HepG2 (cell line): ENCODE data around the gene BCAS1. TPM values are rescaled to one million over a fixed set of nuclear protein-coding genes. Genes with fewer than 3 reads are reported as not detected.

Source experiments
- ATAC-seq: fragments of 200-7000 bp; cut with Tn5 transposase; 3 replicates; pipeline ENCODE4 v1.9.1; 2020; ENCODE audit warnings: mild to moderate bottlenecking, moderate library complexity
- BruUV-seq: library from RNA; stranded (reverse); fragments of 400-500 nt; replicated peaks from 2 replicates; lab custom pipeline; 2021; lab: Mats Ljungman, UMichigan
- CTCF ChIA-PET: fragments of 300-600 bp; formaldehyde crosslinking; extraction: SDS; loops from one replicate; lab custom pipeline; 2021; ENCODE audit warnings: low total read pairs, inconsistent platforms, low intra/inter-chr PET ratio; lab: Yijun Ruan, JAX
- POLR2A ChIA-PET: fragments of 350-600 bp; sonication (Branson Sonifier 250); formaldehyde crosslinking; loops from one replicate; lab custom pipeline; 2020; ENCODE audit warnings: antibody characterized with exemption, inconsistent platforms; lab: Yijun Ruan, JAX
- DNase-seq: peaks from one replicate; pipeline ENCODE4 v3.0.0-alpha.2; 2015; ENCODE audit warnings: low spot score
- FAIRE-seq: peaks from 3 replicates; lab custom pipeline; 2011; peaks lifted over from hg19 to GRCh38; lab: Jason Lieb, UNC
- H2AFZ ChIP-seq: one replicate; pipeline ENCODE4 v1.6.1; 2011; ENCODE audit warnings: low read length, inconsistent platforms
- H3K27ac ChIP-seq: fragments of 300-600 bp; 3 replicates; pipeline ENCODE4 v1.8.0; 2011; ENCODE audit warnings: mixed run types, mild to moderate bottlenecking, mixed read lengths, low read length, inconsistent platforms; ENCODE audit not compliant: insufficient read depth; ENCODE audit errors: extremely low read length
- H3K27me3 ChIP-seq, 2 experiments: fragments of 200-600 bp in 1 of 2; 2 replicates in 1 of 2; 3 replicates in 1 of 2; pipeline versions ENCODE4 v1.6.0 to v1.8.0; 2011; ENCODE audit warnings: low read length in 2 of 2, mild to moderate bottlenecking in 2 of 2, moderate library complexity in 2 of 2, inconsistent platforms in 1 of 2; ENCODE audit not compliant: insufficient read depth in 2 of 2, control insufficient read depth in 1 of 2
- H3K36me3 ChIP-seq, 2 experiments: fragments of 200-600 bp in 1 of 2; replicated peaks in 1 of 2; 2 replicates in 1 of 2; 3 replicates in 1 of 2; pipeline versions ENCODE4 v1.5.1 to v1.8.0; 2011; ENCODE audit warnings: low read length in 2 of 2, inconsistent platforms in 1 of 2; ENCODE audit not compliant: insufficient read depth in 2 of 2, control insufficient read depth in 1 of 2
- H3K4me1 ChIP-seq: 2 replicates; pipeline ENCODE4 v1.5.1; 2012; ENCODE audit warnings: low read length, inconsistent platforms; ENCODE audit not compliant: insufficient read depth
- H3K4me2 ChIP-seq: 2 replicates; pipeline ENCODE4 v1.6.0; 2011; ENCODE audit warnings: low read depth, low read length, inconsistent platforms
- H3K4me3 ChIP-seq, 3 experiments: fragments of 200-600 bp in 1 of 3; sonication (generic), shearing (Covaris generic) in 1 of 3; replicated peaks in 1 of 3; 2 replicates each; pipeline ENCODE4 v1.5.1; 2011 to 2016; ENCODE audit warnings: low read length in 3 of 3, inconsistent platforms in 2 of 3, low read depth in 2 of 3, mild to moderate bottlenecking in 2 of 3, control low read depth in 1 of 3, mixed read lengths in 1 of 3; ENCODE audit not compliant: insufficient read depth in 1 of 3
- H3K79me2 ChIP-seq: one replicate; pipeline ENCODE4 v1.6.1; 2011; ENCODE audit warnings: low read length, inconsistent platforms; ENCODE audit not compliant: insufficient read depth
- H3K9ac ChIP-seq: 2 replicates; pipeline ENCODE4 v1.6.0; 2011; ENCODE audit warnings: mild to moderate bottlenecking, low read depth, low read length, inconsistent platforms; ENCODE audit not compliant: insufficient read depth
- H3K9me3 ChIP-seq: 2 replicates; pipeline ENCODE4 v1.5.1; 2012; ENCODE audit warnings: mild to moderate bottlenecking, low read length
- H4K20me1 ChIP-seq: 2 replicates; pipeline ENCODE4 v1.6.0; 2011; ENCODE audit warnings: inconsistent platforms, mild to moderate bottlenecking, low read length, moderate library complexity; ENCODE audit not compliant: insufficient read depth
- AKAP8 ChIP-seq: sonication (generic); formaldehyde crosslinking; IDR thresholded peaks from 2 replicates; pipeline ENCODE4 v1.5.1; 2020; ENCODE audit warnings: mild to moderate bottlenecking, missing genetic modification reagents
- EZH2 ChIP-seq: conservative IDR thresholded peaks from 2 replicates; pipeline ENCODE4 v1.6.1; 2012; ENCODE audit warnings: mild to moderate bottlenecking, low read depth, low read length, moderate library complexity
- GTF2F1 ChIP-seq: fragments of 150-350 bp; IDR thresholded peaks from 2 replicates; pipeline ENCODE4 v1.6.1; 2014; ENCODE audit warnings: low read length
- GZF1 ChIP-seq: sonication (generic); formaldehyde crosslinking; IDR thresholded peaks from 2 replicates; pipeline ENCODE4 v1.5.1; 2020; ENCODE audit warnings: mild to moderate bottlenecking, missing genetic modification reagents
- MEIS1 ChIP-seq: sonication (generic); formaldehyde crosslinking; IDR thresholded peaks from 2 replicates; pipeline ENCODE4 v1.9.0; 2021; ENCODE audit warnings: mild to moderate bottlenecking, missing genetic modification reagents, moderate library complexity, borderline replicate concordance
- RBM22 ChIP-seq: fragments of 200-400 bp; formaldehyde crosslinking; optimal IDR thresholded peaks from 2 replicates; pipeline ENCODE3; 2017; ENCODE audit warnings: mild to moderate bottlenecking, low read length, moderate library complexity
- RCOR2 ChIP-seq: IDR thresholded peaks from 2 replicates; pipeline ENCODE4 v1.6.1; 2016; ENCODE audit warnings: missing biosample characterization, missing genetic modification reagents
- REL ChIP-seq: sonication (generic); formaldehyde crosslinking; conservative IDR thresholded peaks from 2 replicates; pipeline ENCODE4 v1.8.0; 2022; ENCODE audit warnings: mild to moderate bottlenecking, missing genetic modification reagents, moderate library complexity
- SIX4 ChIP-seq: sonication (generic); formaldehyde crosslinking; IDR thresholded peaks from 2 replicates; pipeline ENCODE4 v1.4.0; 2020; ENCODE audit warnings: missing genetic modification reagents
- SMAD9 ChIP-seq: sonication (generic); formaldehyde crosslinking; IDR thresholded peaks from 2 replicates; pipeline ENCODE4 v1.5.1; 2020; ENCODE audit warnings: mild to moderate bottlenecking, missing genetic modification reagents
- ZFP91 ChIP-seq: sonication (generic); formaldehyde crosslinking; IDR thresholded peaks from 2 replicates; pipeline ENCODE4 v1.9.0; 2022; ENCODE audit warnings: missing genetic modification reagents, mild to moderate bottlenecking, borderline replicate concordance
- ZNF543 ChIP-seq: sonication (generic); formaldehyde crosslinking; IDR thresholded peaks from 2 replicates; pipeline ENCODE4 v1.4.0; 2020; ENCODE audit warnings: mild to moderate bottlenecking, missing genetic modification reagents
- ZNF597 ChIP-seq: sonication (generic); formaldehyde crosslinking; IDR thresholded peaks from 2 replicates; pipeline ENCODE4 v1.5.0; 2020; ENCODE audit warnings: missing genetic modification reagents
- ZNF672 ChIP-seq: sonication (generic); formaldehyde crosslinking; IDR thresholded peaks from 2 replicates; pipeline ENCODE4 v1.8.1; 2022; ENCODE audit warnings: missing genetic modification reagents
- WGBS: methylation state at CpG from one replicate; pipeline ENCODE4 v1.1.6; 2017; ENCODE audit warnings: low lambda C conversion rate; 5-methylcytosine and 5-hydroxymethylcytosine counted together
- in situ Hi-C: cut with HindIII; loops from 2 replicates; pipeline ENCODE4 v1.10.0; 2017; ENCODE audit warnings: low pct_unique_long_range_greater_than_20kb; ENCODE audit not compliant: extremely low pct_ligation_motif_present
- intact Hi-C: fragments of 100-400 bp; cut with micrococcal nuclease; formaldehyde crosslinking; loops from one replicate; pipeline ENCODE4 v1.10.0; 2022; ENCODE audit not compliant: unreplicated experiment
- polyA plus RNA-seq, 8 experiments: library from polyadenylated mRNA; depleted of rRNA in 3 of 8; stranded (reverse) in 7 of 8; unstranded in 1 of 8; fragments of >200 nt; fragmentation: Illumina TruSeq in 4 of 8; extraction: Trizol in 4 of 8; gene quantifications; 2 replicates each; pipeline versions ENCODE4 v1.2.1 to v1.2.3, GENCODE V29; 2011 to 2016; ENCODE audit warnings: low read depth in 4 of 8, missing spikeins in 1 of 8, mixed read lengths in 1 of 8; ENCODE audit not compliant: insufficient read depth in 1 of 8
- total RNA-seq, 5 experiments: library from RNA; depleted of rRNA; stranded (reverse); fragments of >200 nt; fragmentation: Illumina TruSeq; extraction: Trizol; gene quantifications; 2 replicates each; pipeline ENCODE4 v1.2.3, GENCODE V29; 2016; ENCODE audit warnings: low read depth in 1 of 5
- TF ChIP-seq, protein P1 (sequence below): conservative IDR thresholded peaks from 2 replicates; pipeline ENCODE4 v1.6.1; 2018; ENCODE audit warnings: missing genetic modification reagents
- TF ChIP-seq, protein P2 (sequence below): sonication (generic); formaldehyde crosslinking; IDR thresholded peaks from 2 replicates; pipeline ENCODE4 v1.5.1; 2020; ENCODE audit warnings: missing genetic modification reagents, mild to moderate bottlenecking, borderline replicate concordance

BCAS1 gene
- total and polyA plus RNA-seq, 2 of the 13 experiments (the other 11 are each of a cell fraction or from before 2014, with no cell fraction given) = 0.55 to 0.91 TPM

DNA sequence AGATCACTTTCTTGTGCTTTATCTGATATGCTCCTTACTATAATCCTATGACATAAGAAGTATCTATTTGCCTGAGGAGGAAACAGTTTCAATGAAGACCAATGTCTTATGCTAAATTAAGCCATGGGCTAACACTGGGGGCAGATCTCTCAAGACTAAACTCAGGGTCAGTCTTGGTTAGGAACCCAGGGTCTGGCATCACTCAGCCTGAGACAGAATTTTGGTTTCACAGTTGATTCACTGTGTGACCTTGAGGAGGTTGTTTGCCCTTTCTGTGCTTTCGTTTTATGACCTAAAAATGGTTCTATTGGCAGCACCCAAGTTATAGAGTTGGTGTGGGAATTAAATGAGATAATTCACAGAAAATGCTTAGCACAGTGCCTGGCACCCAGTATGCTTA lies 4.9 kb upstream of the BCAS1 start (continued):
- no peak for TF ChIP-seq ZFP91
- TF ChIP-seq, protein P1, sequence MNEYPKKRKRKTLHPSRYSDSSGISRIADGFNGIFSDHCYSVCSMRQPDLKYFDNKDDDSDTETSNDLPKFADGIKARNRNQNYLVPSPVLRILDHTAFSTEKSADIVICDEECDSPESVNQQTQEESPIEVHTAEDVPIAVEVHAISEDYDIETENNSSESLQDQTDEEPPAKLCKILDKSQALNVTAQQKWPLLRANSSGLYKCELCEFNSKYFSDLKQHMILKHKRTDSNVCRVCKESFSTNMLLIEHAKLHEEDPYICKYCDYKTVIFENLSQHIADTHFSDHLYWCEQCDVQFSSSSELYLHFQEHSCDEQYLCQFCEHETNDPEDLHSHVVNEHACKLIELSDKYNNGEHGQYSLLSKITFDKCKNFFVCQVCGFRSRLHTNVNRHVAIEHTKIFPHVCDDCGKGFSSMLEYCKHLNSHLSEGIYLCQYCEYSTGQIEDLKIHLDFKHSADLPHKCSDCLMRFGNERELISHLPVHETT (CRISPR knock-in tag) = no peak

GRCh38 chr20:54074511-54074910 lies 4.1 kb upstream of the BCAS1 start:
- Histone ChIP-seq H3K36me3 (no peaks in the 10 kb centered on the region), H3K9ac (no peak overlapping the region), H3K4me3 (no peak overlapping the region), H3K4me2 (no peak overlapping the region), H3K4me1 (peaks cover 48% of the 10 kb centered on the region), H3K27me3 (no peaks in the 10 kb centered on the region; a peak in 2 of 5 replicates), H2AFZ (no peak overlapping the region), H3K27ac (no peak overlapping the region), H4K20me1 (no peaks in the 10 kb centered on the region), H3K9me3 (no peaks in the 10 kb centered on the region)
- BruUV-seq = no TSS peak
- intact Hi-C loops = no loop called here
- ATAC-seq (no peak), DNase-seq (no peak), FAIRE-seq (no peak)
- ChIA-PET CTCF (no interaction called here), POLR2A (no interaction called here)
- WGBS = 42% methylated on average over 4 of the region's 4 CpGs
- no peak for TF ChIP-seq SMAD9 (CRISPR knock-in tag)
- TF ChIP-seq MEIS1 (CRISPR knock-in tag) = no peak
- no peak for TF ChIP-seq ZNF672 (CRISPR knock-in tag)
- no peak for TF ChIP-seq REL
- TF ChIP-seq GTF2F1 = no peak
- TF ChIP-seq, protein P2, sequence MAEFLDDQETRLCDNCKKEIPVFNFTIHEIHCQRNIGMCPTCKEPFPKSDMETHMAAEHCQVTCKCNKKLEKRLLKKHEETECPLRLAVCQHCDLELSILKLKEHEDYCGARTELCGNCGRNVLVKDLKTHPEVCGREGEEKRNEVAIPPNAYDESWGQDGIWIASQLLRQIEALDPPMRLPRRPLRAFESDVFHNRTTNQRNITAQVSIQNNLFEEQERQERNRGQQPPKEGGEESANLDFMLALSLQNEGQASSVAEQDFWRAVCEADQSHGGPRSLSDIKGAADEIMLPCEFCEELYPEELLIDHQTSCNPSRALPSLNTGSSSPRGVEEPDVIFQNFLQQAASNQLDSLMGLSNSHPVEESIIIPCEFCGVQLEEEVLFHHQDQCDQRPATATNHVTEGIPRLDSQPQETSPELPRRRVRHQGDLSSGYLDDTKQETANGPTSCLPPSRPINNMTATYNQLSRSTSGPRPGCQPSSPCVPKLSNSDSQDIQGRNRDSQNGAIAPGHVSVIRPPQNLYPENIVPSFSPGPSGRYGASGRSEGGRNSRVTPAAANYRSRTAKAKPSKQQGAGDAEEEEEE = no peak
- no peak for TF ChIP-seq ZNF597
- no peak for TF ChIP-seq GZF1 (CRISPR knock-in tag)
- TF ChIP-seq RBM22 = no peak
- TF ChIP-seq ZNF543 = no peak
- no peak for TF ChIP-seq SIX4 (CRISPR knock-in tag)
- no peak for TF ChIP-seq AKAP8 (CRISPR knock-in tag)
- no peak for TF ChIP-seq RCOR2 (CRISPR knock-in tag)
- TF ChIP-seq EZH2 = no peak
- TF ChIP-seq, all 625 proteins: peak for 0
- in situ Hi-C loops = no loop called here
- no peaks in the 10 kb centered on the region for H3K79me2 ChIP-seq
